ENCODE results near the gene GRM4.

GRM4 gene

GRCh38 chr6:34059914-34060313, 86.0 kb downstream of the GRM4 start:
- Histone ChIP-seq H3K36me3 (no peaks in the 10 kb centered on the region), H4K20me1 (0 out of 2 replicates have a peak, but pooled peaks cover under 1% of the 10 kb centered on the region), H3K9ac (no peak overlapping the region), H3K27me3 (no peaks in the 10 kb centered on the region; the same call in 1 of the 2 replicates), H3K27ac (no peak overlapping the region), H3K4me1 (peaks cover 60% of the 10 kb centered on the region), H3K4me3 (no peak overlapping the region), H3K9me3 (no peaks in the 10 kb centered on the region), H3K4me2 (peak overlapping the region; percentile 59)
- no peak for TF ChIP-seq Cebpa-rat (IDR thresholded peaks at IDR 0.05)

DNA sequence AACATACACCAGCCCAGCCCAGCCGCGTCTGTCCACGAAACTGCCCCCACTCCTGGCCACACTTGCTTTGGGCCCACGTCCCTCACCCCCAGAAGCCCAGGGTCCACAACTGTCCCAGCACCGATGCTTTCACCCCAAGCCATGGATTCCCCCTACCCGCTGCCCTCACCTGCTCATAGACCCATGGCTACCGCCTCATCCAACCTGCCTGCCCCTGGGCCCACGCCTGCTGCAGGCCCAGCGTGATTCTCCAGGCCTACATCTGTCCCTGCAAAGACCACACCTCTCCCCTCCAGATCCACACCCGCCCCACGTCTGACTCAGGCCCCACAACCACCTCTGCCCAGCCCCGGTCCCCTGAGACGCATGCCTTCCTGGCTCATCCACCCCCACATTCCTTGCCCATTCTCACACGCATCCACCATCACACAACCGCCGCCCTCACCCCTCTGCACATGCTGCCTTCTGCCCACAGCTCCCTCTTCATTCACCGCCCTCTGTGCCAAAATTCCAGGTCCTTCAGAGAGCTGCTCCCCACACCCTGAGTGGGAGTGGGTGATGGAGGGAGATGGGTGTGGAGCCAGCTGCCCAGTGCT, 86.7 kb downstream of the GRM4 start:
- H3K9ac ChIP-seq = no peak overlapping the region; the same call in 1 of the 2 replicates
- no peak for TF ChIP-seq Cebpa-rat (IDR thresholded peaks at IDR 0.05)
- no peaks in the 10 kb centered on the region for H4K20me1 ChIP-seq
- no peaks in the 10 kb centered on the region for H3K9me3 ChIP-seq
- H3K27ac ChIP-seq = no peak overlapping the region
- no peaks in the 10 kb centered on the region; the same call in 1 of the 2 replicates for H3K27me3 ChIP-seq
- no peaks in the 10 kb centered on the region for H3K36me3 ChIP-seq
- H3K4me3 ChIP-seq = no peak overlapping the region
- peaks cover 59% of the 10 kb centered on the region for H3K4me1 ChIP-seq
- peak overlapping the region; percentile 59 for H3K4me2 ChIP-seq

GRCh38 chr6:34057790-34058189, 88.1 kb downstream of the GRM4 start:
- H3K9ac ChIP-seq = 0 out of 2 replicates have a peak overlapping the region, but pooled peaks have one; percentile 23
- H3K4me1 ChIP-seq = peaks cover 68% of the 10 kb centered on the region

GRCh38 chr6:34057191-34057590, 88.7 kb downstream of the GRM4 start:
- peak overlapping the region; percentile 59 for H3K4me2 ChIP-seq
- H3K27ac ChIP-seq = peak overlapping the region; percentile 45; the same call in 1 of the 2 replicates
- H3K9ac ChIP-seq = peak overlapping the region; percentile 57; the same call in 1 of the 2 replicates
- peak overlapping the region; percentile 7; the same call in 1 of the 2 replicates for H3K4me3 ChIP-seq
- no peaks in the 10 kb centered on the region for H3K9me3 ChIP-seq
- no peaks in the 10 kb centered on the region for H3K36me3 ChIP-seq
- H3K27me3 ChIP-seq = no peaks in the 10 kb centered on the region; the same call in 1 of the 2 replicates
- H4K20me1 ChIP-seq = no peaks in the 10 kb centered on the region
- no peak for TF ChIP-seq Cebpa-rat (IDR thresholded peaks at IDR 0.05)
- H3K4me1 ChIP-seq = peaks cover 68% of the 10 kb centered on the region

More at GRCh38 chr6:34057790-34058189, 88.1 kb downstream of the GRM4 start:
- H4K20me1 ChIP-seq = no peaks in the 10 kb centered on the region
- H3K4me2 ChIP-seq = peak overlapping the region; percentile 59
- TF ChIP-seq Cebpa-rat (IDR thresholded peaks at IDR 0.05) = no peak
- no peak overlapping the region for H3K27ac ChIP-seq
- H3K36me3 ChIP-seq = no peaks in the 10 kb centered on the region
- no peak overlapping the region for H3K4me3 ChIP-seq
- no peaks in the 10 kb centered on the region; the same call in 1 of the 2 replicates for H3K27me3 ChIP-seq
- H3K9me3 ChIP-seq = no peaks in the 10 kb centered on the region

GRCh38 chr6:34056305-34057108, 89.4 kb downstream of the GRM4 start:
- Histone ChIP-seq H3K4me2 (peak overlapping the region; percentile 59), H3K4me1 (peaks cover 68% of the 10 kb centered on the region), H3K9ac (peak overlapping the region; percentile 57; the same call in 1 of the 2 replicates), H3K27me3 (no peaks in the 10 kb centered on the region; the same call in 1 of the 2 replicates), H3K36me3 (no peaks in the 10 kb centered on the region), H4K20me1 (no peaks in the 10 kb centered on the region), H3K27ac (peak overlapping the region; percentile 45; the same call in 1 of the 2 replicates), H3K4me3 (peak overlapping the region; percentile 7; the same call in 1 of the 2 replicates), H3K9me3 (no peaks in the 10 kb centered on the region)
- no peak for TF ChIP-seq Cebpa-rat (IDR thresholded peaks at IDR 0.05)

- H3K9me3 ChIP-seq = no peaks in the 10 kb centered on the region
- H3K4me2 ChIP-seq = no peak overlapping the region
- TF ChIP-seq Cebpa-rat (IDR thresholded peaks at IDR 0.05) = no peak
- no peak overlapping the region for H3K4me3 ChIP-seq
- peaks cover 61% of the 10 kb centered on the region for H3K4me1 ChIP-seq
- H3K36me3 ChIP-seq = no peaks in the 10 kb centered on the region
- H3K27me3 ChIP-seq = no peaks in the 10 kb centered on the region; the same call in 1 of the 2 replicates
- H4K20me1 ChIP-seq = no peaks in the 10 kb centered on the region
- H3K9ac ChIP-seq = no peak overlapping the region
- no peak overlapping the region for H3K27ac ChIP-seq
These were observed 90.5 kb downstream of the GRM4 start for GRCh38 chr6:34055223-34055933.

DNA sequence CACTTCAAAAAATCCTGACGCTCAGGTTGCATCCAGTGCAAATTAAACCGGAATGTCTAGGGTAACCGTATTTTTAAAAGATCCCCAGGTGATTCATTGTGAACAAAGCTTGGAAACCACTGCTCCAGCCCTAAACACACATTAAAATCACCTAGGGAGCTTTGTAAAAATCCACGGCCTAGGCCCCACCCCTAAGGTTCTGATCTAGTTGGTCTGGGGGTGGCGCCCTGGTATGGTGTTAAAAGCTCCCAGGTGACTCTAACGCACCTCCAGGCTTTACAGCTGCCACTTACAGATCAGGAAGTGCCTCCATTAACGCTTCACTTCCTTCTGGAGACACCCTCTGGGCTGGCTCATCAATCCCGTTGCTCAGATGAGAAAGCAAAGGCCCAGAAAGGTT, 92.2 kb downstream of the GRM4 start:
- no peaks in the 10 kb centered on the region; the same call in 1 of the 2 replicates for H3K27me3 ChIP-seq

GRCh38 chr6:34052918-34053608, 92.8 kb downstream of the GRM4 start:
- H4K20me1 ChIP-seq = no peaks in the 10 kb centered on the region
- H3K4me2 ChIP-seq = 0 out of 2 replicates have a peak overlapping the region, but pooled peaks have one; percentile 47
- no peak overlapping the region for H3K9ac ChIP-seq
- no peaks in the 10 kb centered on the region for H3K9me3 ChIP-seq
- H3K27me3 ChIP-seq = no peaks in the 10 kb centered on the region; the same call in 1 of the 2 replicates
- no peak overlapping the region for H3K27ac ChIP-seq
- H3K4me1 ChIP-seq = peaks cover 46% of the 10 kb centered on the region
- TF ChIP-seq Cebpa-rat (IDR thresholded peaks at IDR 0.05) = no peak
- no peak overlapping the region for H3K4me3 ChIP-seq
- H3K36me3 ChIP-seq = no peaks in the 10 kb centered on the region

More for the DNA sequence above, 92.2 kb downstream of the GRM4 start:
- no peak overlapping the region for H3K27ac ChIP-seq
- H4K20me1 ChIP-seq = no peaks in the 10 kb centered on the region
- peak overlapping the region; percentile 47 for H3K4me2 ChIP-seq
- H3K36me3 ChIP-seq = no peaks in the 10 kb centered on the region
- TF ChIP-seq Cebpa-rat (IDR thresholded peaks at IDR 0.05) = no peak
- no peak overlapping the region for H3K4me3 ChIP-seq
- peaks cover 48% of the 10 kb centered on the region for H3K4me1 ChIP-seq
- no peaks in the 10 kb centered on the region for H3K9me3 ChIP-seq
- no peak overlapping the region for H3K9ac ChIP-seq

Measured in BLaER1 (cell line).